ENCODE results near the gene ZNF791.
"Not testable (repeated sequence)": the region's sequence is repeated elsewhere in the genome, so short reads cannot be mapped to it uniquely, and the experiment has no call there.

ZNF791 gene

GRCh38 chr19:12610540-12611360, at the start of gene ZNF791, which contains the start of gene ZNF490:
TSS of gene ZNF791 (plus strand) at chr19:12610920. CDS start at chr19:12611080, 160 bp downstream.
TSS of gene ZNF490 (minus strand) at chr19:12610813. CDS start at chr19:12610680, 133 bp downstream.
- DNase-seq (ENCODE audit: low read depth), result peak; percentile 85

DNA sequence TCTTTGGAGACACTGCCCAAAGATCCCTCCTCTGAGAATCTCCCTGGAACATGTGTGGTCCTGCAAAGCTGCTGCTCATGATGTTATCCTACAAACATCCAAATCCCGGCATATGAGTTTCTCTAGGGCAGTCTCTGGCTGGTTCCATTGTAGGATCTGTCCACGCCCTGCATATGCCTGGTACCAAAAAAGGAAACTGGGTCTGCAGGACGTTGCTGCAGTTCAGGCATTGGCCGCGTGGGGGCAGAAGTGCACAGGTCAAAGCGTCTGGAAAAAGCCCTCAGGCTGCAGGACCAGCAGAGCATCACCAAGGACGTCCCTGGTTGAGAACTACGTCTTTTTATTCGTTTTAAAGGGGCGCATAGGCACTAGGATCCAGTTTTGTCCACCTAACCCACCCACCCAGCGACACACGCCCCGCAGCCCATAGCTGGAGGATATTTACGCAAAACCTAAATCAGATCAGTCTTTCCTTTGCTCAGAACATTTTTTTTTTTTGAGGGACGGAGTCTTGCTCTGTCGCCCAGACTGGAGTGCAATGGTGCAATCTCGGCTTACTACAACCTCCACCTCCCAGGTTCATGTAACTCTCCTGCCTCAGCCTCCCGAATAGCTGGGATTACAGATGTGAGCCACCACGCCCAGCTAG, 46.6 kb upstream of the ZNF791 start:
- DNase-seq (ENCODE audit: low read depth), result no peak

- not testable (repeated sequence) for DNase-seq (ENCODE audit: low read depth)
Measured at GRCh38 chr19:12566380-12566779, 44.3 kb upstream of the ZNF791 start.

DNA sequence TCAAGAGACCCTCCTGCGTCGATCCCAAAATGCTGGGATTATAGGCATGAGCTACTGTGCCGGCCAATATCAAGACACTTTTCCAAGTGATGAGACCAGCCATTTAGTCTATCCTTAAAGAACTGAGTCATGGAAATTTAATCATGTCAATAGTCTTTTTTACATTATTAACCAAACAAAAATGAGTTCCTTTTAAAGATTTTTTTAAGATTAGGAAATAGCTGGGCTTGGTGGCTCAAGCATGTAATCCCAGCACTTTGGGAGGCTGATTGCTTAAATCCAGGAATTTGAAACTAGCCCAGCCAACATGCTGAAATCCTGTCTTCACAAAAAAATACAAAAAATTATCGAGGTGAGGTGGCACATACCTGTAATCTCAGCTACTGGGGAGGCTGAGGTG, 42.8 kb upstream of the ZNF791 start:
- no peak for DNase-seq (ENCODE audit: low read depth)

DNA sequence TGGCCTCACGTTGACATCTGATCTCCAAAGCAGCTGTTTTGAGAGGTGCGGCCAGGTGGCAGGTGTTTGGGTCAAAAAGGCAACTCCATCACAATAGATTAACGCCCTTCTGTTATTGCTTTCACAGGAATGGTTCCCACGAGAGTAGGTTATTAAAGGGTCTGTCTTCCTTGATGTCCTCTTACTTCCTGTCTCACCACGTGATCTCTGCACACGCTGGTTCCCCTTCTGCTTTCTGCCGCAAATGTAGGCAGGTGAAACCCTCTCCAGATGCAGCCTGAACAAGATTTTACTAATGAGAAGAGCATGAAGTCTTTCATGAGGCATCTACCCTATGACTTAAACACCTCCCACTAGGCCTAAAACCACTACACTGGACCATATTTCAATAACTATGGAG, 36.7 kb upstream of the ZNF791 start:
- DNase-seq (ENCODE audit: low read depth), result no peak

- DNase-seq (ENCODE audit: low read depth), result no peak
Measured at GRCh38 chr19:12578641-12579040, 32.1 kb upstream of the ZNF791 start.

GRCh38 chr19:12580180-12580694, 30.5 kb upstream of the ZNF791 start:
- peak; percentile 63 for DNase-seq (ENCODE audit: low read depth)

DNA sequence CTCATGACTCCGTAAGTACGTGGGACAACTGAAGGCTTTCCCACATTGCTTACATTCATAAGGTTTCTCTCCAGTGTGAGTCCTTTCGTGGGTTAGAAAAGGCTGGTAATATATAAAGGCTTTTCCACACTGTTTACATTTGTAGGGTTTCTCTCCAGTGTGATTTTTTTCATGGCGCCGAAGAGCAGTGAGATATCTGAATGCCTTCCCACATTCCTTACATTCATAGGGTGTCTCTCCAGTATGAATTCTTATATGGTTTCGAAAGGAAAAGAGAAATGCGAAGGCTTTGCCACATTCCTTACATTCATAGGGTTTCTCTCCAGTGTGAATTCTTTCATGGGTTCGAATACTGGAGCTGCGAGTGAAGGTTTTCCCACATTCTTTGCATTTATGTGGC, 29.6 kb upstream of the ZNF791 start:
- no peak for DNase-seq (ENCODE audit: low read depth)

- no peak for DNase-seq (ENCODE audit: low read depth)
Measured at GRCh38 chr19:12596485-12596884, 14.2 kb upstream of the ZNF791 start.

- DNase-seq (ENCODE audit: low read depth), result no peak
Measured at GRCh38 chr19:12596927-12597548, 13.7 kb upstream of the ZNF791 start.

- no peak for DNase-seq (ENCODE audit: low read depth)
Measured at GRCh38 chr19:12597594-12597993, 13.1 kb upstream of the ZNF791 start.

DNA sequence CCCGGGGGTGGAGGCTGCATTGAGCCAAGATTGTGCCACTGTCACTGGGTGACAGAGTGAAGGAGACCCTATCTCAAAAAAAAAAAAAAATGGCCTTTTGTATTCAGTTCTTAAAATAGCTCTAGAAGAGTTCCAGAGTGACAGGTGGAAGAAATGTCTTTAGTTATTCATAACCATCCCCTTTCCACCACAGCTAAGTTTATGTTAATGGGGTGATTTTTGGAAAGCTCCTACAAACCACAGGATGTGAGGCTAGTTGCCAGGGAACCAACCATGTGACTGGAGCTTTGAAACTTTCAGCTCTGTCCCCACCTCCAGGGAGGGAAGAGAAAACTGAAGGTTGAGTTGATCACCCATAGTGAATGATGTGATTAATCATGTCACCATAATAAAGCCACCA, 7.0 kb upstream of the ZNF791 start:
- DNase-seq (ENCODE audit: low read depth), result no peak

GRCh38 chr19:12606796-12607195, 3.9 kb upstream of the ZNF791 start:
- DNase-seq (ENCODE audit: low read depth), result no peak

GRCh38 chr19:12607631-12608030, 3.1 kb upstream of the ZNF791 start:
- DNase-seq (ENCODE audit: low read depth), result no peak

- DNase-seq (ENCODE audit: low read depth), result no peak
Measured at GRCh38 chr19:12611361-12611699, 610 bp downstream of the ZNF791 start.

- DNase-seq (ENCODE audit: low read depth), result no peak
Measured at GRCh38 chr19:12617646-12618045, 6.9 kb downstream of the ZNF791 start.

- not testable (repeated sequence) for DNase-seq (ENCODE audit: low read depth)
Measured at GRCh38 chr19:12621253-12622024, 10.7 kb downstream of the ZNF791 start.

- DNase-seq (ENCODE audit: low read depth), result no peak
Measured at GRCh38 chr19:12623361-12624031, 12.8 kb downstream of the ZNF791 start.

GRCh38 chr19:12626958-12627357, 16.2 kb downstream of the ZNF791 start:
- DNase-seq (ENCODE audit: low read depth), result no peak

DNA sequence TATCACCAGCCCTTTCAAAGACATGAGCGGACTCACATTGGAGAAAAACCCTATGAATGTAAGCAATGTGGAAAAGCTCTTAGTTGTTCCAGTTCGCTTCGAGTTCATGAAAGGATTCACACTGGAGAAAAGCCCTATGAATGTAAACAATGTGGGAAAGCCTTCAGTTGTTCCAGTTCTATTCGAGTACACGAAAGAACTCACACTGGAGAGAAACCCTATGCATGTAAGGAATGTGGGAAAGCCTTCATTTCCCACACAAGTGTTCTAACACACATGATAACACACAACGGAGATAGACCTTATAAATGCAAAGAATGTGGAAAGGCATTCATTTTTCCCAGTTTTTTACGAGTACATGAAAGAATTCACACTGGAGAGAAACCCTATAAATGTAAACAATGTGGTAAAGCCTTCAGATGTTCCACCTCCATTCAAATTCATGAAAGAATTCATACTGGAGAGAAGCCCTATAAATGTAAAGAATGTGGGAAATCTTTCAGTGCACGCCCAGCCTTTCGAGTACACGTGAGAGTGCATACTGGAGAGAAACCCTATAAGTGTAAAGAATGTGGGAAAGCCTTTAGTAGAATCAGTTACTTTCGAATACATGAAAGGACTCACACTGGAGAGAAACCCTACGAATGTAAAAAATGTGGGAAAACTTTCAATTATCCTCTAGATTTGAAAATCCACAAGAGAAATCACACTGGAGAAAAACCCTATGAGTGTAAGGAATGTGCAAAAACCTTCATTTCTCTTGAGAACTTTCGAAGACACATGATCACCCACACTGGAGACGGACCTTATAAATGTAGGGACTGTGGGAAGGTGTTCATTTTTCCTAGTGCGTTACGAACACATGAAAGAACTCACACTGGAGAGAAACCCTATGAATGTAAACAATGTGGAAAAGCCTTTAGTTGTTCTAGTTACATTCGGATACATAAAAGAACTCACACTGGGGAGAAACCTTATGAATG, 17.6 kb downstream of the ZNF791 start:
- DNase-seq (ENCODE audit: low read depth), result no peak
